ENCODE measurements around the gene SLF2.

Gene SLF2, protein sequence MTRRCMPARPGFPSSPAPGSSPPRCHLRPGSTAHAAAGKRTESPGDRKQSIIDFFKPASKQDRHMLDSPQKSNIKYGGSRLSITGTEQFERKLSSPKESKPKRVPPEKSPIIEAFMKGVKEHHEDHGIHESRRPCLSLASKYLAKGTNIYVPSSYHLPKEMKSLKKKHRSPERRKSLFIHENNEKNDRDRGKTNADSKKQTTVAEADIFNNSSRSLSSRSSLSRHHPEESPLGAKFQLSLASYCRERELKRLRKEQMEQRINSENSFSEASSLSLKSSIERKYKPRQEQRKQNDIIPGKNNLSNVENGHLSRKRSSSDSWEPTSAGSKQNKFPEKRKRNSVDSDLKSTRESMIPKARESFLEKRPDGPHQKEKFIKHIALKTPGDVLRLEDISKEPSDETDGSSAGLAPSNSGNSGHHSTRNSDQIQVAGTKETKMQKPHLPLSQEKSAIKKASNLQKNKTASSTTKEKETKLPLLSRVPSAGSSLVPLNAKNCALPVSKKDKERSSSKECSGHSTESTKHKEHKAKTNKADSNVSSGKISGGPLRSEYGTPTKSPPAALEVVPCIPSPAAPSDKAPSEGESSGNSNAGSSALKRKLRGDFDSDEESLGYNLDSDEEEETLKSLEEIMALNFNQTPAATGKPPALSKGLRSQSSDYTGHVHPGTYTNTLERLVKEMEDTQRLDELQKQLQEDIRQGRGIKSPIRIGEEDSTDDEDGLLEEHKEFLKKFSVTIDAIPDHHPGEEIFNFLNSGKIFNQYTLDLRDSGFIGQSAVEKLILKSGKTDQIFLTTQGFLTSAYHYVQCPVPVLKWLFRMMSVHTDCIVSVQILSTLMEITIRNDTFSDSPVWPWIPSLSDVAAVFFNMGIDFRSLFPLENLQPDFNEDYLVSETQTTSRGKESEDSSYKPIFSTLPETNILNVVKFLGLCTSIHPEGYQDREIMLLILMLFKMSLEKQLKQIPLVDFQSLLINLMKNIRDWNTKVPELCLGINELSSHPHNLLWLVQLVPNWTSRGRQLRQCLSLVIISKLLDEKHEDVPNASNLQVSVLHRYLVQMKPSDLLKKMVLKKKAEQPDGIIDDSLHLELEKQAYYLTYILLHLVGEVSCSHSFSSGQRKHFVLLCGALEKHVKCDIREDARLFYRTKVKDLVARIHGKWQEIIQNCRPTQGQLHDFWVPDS

DNA sequence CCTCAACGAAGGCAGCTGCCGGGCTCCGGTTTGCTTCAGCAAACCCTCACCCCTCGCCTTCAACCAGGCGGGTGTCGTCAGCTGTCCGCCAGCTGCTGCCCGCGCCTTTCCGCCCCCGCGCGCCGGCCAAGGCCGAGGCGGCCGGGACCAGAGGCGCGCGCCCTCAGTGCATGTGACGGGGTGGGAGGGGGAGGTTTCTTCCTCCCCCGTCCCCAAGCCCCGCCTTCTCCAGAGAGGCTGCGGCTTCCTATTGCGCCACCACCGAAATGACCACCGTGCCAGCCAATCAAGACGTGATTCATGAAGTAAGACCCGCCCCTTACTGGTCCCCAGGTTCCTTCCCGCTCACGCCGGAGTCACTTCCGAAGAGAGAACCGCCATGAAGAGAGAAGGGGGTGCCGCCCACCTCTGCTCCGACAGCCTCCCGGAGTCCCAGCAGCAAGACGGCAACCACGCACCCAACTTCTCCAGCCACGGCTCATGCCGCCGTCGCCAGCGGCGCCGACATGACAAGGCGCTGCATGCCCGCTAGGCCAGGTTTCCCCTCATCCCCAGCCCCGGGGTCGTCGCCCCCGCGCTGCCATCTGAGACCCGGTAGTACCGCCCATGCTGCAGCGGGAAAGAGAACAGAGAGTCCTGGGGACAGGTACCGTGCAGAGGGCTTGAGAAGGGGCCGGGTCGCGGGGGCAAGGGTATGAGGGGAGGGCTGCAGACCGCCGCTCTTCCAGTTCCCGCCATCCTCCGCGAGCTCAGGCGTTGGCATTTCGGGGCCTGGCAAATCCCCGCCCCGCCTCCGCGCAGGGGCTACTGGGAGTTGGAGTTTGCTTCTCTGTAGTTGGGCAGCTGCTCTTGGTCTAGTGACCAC is at the start of gene SLF2:
SLF2 (plus strand) TSS at position 359 of the 865 bp plus-strand sequence; CDS start at position 507, 148 bp downstream.
- peak; percentile 99 for DNase-seq (ENCODE audit: low spot score)

DNA sequence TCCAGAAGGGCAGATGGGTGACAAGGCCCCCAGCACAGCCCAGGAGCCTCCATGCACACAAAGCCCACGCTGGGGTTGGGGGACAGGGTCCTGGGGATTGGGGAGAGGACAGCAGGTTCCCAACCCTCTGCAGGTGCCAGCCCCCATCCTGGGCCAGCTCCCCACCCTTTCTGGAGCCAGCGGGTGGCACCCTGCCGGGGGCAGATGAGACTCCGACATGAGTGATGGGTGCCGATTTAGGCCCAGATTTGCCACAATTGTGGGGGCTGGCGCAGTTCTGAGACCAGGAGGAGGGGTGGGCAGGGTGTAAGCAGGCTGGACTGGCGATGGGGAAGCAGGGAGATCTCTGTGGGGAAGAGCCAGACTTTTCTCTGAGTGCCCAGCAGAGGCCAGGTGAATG is 49.3 kb upstream of the SLF2 start:
- no peak for DNase-seq (ENCODE audit: low spot score)

DNA sequence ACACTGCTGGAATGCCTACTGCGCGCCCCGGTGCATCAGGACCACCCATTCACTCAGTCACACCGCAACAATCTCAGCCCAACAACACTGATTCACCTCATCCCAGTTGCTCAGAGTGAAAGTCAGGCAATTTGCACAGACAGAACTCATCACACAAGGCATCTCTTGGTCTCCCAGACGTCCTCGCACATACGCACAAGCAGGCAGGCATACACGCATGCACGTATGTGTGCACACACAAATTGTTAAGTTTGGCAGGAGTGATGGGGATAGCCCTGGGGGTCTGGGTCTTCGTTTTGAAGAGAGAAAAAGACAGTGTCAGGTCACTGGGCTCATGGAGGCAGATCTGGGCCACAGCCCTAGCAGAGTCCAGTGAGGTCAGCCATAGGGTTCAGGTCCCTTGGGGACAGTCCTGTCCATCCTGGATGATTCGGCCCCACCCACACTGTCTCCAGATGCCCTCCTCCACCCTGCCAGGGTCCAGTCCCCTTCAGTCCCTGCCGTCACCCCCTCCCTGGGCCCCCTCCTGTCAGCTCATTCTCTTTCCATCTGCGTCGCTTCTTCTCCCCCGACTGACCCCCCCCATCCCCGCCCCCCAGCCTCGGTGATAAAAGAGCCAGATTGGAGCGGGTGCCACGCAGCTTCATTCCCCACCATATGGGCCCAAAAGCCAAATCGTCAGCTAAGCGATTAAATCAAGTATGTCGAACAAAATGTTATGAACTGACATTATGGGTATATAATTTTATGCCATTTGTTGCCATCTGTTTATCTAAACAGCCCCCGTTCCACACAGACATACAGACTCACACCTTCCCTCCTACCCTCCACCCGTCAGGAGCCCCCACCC is 48.5 kb upstream of the SLF2 start:
- DNase-seq (ENCODE audit: low spot score), result no peak

DNA sequence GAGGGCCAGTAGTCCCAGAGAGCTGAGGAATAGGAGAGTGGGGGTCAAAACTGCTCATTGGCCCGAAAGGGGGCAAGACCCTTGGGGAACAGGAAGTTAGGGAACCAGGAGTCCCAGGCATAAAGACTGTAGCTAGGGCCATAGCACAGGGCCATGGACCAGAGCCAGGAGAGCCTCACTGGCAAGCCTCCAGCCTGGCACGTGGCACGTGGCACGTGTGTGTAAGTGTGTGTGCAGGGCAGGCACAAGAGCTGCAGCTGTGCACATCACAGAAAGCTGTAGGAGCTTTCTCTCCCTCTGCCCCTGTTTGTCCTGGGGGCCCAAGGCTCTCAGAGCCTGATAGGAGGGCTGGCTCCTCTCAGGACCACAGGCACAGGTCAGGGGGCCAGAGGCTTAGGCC is 47.8 kb upstream of the SLF2 start:
- no peak for DNase-seq (ENCODE audit: low spot score)

DNA sequence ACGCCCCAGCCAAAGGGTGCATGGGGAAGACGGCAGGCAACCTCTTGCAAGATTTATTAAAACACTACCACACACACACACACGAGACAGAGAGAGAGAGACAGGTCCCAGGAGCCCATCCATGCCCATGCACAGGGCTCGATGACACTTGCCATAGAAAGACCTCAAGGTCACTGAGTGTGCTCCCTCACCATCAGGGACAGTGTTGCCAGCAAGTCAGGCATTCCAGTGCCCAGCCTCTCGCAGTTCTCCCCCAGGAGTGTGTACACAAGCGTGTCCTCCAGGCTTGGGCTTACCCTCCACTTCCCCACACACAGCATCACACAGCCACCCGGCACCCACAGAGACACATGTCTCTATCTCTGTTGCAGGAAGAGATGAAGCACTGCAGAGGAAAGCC is 46.8 kb upstream of the SLF2 start:
- DNase-seq (ENCODE audit: low spot score), result no peak

DNA sequence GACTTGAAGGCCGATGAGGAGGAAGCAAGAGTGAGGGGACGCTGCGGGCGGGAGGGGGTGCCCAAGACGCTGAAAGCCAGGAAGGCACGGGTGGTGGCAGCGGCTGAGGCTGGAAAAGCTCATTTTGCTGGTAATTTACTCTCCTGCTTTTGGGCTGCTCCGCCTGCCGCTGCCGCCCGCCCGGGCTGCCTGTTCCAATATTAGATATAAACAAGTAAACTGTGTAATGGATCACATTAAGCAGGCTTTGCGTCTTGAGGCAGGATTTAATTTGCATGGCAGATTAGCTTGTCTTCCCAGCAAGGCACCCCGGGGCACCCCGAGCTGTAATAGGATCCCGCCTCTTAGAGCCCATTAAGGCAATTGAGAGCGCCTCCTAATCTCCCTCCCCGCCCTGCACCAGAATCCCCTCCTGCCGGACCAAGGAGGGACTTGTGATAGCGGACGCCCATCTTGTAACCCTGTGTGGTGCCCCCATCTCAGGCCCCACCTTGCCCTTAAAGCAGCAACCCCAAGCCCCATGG is 46.1 kb upstream of the SLF2 start:
- no peak for DNase-seq (ENCODE audit: low spot score)

DNA sequence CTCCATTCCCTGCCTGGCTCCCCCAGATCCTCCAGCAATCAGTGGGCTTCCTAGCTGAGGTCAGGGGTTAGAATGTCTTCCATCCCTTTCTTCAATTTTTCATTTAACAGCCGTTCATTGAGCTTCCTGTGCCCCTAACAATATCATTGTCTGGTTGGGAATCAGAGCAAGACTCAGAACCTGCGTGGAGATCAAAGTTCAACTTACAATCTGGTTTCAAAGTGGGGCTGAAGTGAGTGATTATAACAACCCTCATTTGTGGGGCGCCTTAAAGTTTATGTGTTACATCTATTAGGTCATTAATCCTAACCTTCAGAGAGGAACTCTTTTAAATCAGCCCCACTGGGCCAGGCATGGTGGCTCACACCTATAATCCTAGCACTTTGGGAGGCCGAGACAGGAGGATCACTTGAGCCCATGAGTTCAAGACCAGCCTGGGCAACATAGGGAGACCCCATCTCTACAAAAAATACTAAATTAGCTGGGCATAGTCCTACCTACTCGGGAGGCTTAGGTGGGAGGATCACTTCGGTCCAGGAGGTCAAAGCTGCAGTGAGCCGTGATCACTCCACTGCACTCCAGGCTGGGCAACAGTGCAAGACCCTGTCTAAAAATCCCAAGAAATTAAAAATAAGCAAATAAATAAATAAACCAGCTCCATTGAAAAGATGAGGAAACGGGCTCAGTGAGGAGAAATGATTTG is 45.4 kb upstream of the SLF2 start:
- DNase-seq (ENCODE audit: low spot score), result no peak

DNA sequence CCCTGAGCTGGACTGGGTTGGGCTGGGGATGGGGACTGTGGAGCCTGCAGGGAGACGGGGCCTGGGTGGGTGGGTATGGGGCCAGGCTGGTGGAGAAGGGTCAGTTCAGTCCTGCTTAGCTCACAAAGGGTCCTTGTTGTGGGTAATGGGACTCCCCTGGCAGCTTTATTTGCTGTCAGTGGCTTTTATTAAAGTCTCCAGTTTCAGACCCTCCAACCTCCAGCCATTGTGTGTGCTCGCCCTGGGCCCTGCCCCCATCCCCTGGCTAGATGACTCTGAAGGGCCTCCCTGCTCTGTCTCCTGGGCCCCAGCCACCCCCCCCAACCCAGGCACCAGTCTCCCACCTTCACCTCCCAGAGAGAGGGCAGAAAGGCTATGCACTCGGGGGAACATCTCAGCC is 44.4 kb upstream of the SLF2 start:
- no peak for DNase-seq (ENCODE audit: low spot score)

DNA sequence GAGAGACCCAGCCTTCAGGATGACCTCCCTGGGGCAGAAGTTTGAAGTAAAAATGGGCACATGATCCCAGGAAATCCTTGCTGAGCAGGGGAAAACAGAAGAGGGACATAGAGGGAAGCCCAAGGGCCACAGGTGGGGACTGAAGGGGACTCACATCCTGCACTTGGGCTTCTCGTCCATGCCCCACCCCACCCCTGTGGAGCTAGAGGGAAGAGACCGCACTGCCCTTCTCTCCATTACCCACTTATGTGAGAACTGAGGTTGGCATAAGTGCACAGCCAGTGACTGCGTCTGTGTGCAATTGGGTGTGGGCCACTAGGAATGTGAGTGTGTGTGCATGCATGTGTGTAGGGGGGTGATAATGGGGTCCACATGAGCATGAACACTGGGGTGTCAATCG is 43.4 kb upstream of the SLF2 start:
- DNase-seq (ENCODE audit: low spot score), result no peak

DNA sequence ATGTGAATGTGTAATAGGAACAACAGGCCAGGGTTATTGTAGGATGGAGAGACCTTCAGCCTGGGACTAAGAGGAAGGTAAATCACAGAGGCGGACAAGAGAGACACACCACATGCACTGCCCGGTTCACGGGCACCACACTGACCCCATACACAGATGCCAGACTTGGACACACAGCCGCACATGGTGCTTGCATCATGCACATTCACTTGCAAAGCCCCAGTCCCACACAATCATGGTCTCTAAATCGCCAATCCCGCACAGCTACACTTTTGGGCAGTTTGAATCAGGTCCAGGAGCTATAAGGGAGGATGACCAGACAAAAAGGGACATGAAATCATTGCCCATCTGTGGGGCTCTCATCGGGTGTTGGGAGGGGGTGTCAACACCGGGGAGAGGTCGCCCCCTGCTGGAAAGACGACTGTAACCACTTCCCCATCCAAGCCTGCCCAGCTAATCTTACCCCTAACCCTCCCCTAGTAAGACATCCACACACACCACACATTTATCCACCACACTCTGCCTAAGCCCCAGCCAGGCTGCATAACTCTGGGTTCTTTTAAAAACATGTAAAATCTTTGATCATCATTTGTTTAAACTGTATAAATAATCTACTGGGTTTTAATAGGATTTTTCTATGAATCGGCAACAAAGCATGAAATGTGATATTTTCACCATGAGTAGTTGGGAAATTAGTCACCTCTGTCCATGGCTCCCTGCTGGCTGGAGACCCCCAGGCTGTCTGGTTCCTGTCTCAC is 40.5 kb upstream of the SLF2 start:
- no peak for DNase-seq (ENCODE audit: low spot score)

DNA sequence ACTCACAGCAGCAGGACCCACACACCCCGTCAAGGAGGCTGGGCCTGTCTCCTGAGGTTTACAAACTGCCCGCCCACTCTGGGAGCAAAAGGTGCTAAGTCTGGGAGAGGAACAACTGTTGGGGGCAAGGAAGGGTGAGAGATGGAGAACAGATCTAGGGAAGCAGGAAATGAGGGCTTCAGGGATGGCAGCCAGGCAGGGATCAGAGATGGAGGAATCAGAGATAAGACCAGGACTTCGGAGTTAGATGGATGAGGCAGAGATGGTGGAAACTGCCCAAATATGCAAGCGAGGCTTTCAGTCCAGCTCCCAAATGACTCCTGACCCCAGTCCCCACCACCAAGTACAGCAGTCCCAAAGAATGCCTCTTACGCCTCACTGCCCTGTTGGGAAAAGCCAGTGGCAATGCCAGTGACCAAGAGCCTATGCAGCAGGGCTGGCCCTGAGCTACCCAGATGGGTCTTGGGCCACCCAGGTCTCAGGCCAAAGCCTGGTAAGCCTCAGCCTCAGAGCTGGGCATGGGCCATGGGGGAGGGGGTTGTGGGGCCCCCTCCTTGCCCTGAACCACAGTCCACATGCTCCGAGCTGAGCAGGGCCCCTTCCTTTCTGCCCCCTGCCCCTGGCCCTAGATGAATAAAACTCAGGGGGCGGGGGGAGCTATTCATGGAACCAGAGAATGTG is 39.5 kb upstream of the SLF2 start:
- no peak for DNase-seq (ENCODE audit: low spot score)

DNA sequence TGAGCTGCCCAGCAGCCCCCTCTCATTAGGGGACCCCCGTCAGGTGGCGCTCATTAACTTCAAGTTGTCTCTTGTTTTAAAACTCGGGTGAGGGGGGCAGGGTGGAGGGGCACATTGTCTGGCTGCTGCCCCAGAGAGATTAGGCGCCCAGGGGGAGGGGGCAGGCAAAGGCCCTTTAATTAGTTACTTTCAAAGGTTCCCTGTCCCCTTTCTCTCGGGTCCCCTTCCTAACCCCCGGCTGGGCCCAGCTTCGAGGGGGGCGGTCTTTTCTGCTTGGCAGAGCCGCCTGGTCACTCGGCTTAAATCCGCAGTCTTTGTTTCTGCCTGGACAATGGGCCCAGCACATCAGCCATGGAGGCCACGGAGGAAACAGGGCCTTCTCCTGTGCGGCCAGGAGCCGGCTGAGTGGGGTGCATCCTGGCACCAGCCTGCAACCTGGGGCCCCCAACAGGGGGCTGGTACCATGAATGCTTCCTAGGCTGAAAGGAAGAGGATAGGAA is 38.9 kb upstream of the SLF2 start:
- no peak for DNase-seq (ENCODE audit: low spot score)

DNA sequence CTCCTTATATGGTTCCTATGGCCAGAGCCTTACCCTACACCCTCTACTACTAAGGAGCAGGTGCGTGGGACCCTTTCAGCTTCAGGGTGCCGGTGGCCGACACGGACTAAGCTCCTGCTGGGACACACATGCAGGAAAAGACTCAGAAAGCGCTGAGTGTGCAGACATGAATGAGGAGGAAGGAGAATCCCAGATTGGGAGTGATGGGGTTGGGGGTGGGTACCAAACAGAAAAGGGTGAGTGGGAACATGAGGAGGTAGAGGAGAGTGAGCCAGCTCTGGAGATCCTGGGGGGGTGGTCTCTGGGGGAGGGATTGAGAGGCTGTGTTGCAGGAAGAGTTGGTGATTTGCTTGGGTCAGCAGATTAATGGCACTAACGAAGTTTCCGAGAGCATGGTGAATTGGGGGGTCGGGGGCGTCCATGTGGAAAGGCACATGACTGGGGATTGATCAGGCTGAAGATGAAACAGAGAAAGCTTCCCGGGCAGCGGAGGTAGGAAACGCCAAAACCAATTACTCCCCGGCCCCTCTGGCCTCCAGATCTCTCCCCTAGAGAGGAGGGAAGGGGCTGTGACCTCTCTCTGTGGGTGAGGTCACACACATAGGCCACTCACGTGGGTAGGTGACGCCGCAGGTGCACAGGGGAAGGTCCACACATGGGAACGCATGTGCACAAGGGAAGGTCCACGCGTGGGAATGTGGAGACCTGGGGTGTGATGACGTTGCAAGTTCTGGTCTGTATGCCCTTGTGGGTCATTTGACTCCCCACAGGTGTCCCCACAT is 37.9 kb upstream of the SLF2 start:
- DNase-seq (ENCODE audit: low spot score), result no peak

DNA sequence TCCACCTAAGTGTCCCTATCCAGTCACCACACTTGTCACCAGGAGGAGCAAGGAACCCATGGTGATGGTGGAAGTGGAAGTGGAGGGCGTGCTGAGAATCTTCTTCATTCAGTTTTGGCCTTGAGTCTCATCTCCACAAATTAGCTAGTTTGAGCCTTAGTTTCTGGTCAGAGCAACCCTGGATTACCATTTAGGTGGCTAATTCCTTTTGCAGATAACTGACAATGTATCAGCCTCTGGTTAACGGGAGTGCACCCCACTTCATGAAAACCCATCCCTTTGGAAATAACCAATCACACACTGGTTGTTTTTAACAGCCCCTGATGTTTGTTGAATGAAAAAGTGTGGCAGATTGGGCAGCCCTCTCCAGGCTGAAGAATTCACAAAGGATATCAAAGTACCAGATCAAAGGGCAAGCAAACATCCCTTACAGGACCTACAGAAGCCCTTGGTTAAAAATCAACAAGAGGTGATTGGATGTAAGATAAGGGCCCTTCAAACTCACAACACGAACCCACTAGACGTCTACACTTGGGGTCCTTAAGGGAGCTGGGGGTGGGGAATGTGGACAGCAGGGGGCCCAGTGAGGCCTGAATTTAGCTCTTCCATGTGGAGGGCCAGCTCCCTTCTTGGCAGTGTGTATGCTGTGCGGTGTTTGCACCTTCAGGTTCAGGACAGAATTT is 37.1 kb upstream of the SLF2 start:
- DNase-seq (ENCODE audit: low spot score), result no peak

DNA sequence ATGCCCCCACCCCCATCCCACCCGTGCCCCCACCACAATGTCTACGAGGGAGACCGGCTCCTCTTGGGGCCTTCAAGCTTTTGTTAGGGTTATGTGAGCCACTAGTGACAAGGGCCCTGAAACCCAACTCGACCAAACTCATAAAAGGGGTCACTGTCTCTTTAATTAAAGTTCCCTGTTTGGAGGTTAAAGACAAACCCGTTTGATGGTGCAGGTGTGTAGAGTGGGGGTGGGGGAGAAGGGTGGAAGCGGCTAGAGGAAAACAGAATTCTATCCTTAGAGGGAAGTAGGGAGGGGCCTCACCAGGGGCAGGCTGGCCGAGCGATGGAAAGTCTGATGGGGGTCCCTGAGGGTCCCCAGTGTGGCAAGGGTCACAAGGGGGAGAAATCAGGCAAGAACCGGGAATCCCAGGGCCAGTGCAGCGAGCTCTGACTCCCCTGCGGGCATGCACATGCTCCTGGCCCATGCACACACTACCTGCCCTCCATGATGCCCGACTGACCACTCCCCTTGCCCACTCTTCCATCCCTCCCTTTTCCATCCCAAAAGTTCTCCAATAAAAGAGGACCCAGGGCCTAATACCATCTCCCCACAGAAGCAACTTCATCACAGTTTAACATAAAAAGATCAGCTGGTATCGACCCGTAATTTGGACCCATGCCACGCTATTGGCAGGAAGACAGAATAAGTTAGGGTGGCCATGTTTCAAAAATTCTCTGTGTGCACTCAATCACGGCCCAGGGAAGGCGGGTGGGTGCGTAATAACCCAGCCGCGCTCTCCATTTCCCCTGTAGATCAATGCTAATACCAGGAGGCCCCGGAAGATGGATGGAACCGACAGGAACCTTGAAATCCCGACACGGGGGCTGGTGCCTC is 35.9 kb upstream of the SLF2 start:
- DNase-seq (ENCODE audit: low spot score), result no peak

DNA sequence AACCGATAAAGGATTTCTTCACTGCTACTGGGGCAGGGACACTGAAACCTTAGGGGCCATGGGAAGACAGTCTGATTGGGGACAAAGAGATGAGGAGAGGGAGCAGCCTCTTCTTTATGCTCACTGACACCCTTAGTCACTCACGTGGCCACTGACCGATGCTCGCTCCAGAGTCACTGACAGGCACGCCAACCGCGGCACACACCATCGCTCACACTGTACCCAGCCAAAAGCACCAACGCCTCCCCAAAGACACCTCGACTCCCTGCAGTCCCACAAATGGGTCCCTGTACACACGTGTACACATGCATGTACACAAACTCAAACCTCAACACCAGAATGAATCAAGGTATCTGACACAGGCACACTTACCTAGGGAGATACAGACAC is 35.3 kb upstream of the SLF2 start:
- no peak for DNase-seq (ENCODE audit: low spot score)

Measured in globus pallidus (tissue), 1 donor.